ENCODE results near the gene BCAS4.

DNA sequence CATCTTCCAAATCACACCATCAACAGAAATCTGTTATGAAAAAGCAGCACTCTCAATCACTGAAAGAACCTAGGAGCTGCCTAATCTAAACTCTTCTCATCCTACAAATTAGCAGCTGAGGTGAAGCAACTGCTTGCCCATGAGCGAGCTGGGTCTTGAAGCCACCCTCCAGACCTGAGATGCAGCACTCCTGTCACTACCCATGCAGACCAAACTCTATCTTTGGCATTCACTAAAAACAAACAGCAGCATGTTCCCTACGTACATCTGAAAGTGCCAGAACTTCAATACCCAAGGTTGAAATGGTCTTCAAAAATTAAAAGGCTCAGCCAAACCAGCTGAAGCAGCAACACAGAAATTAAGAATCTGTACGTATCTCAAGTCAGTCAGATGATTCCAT lies 122.1 kb downstream of the BCAS4 start:
- TF ChIP-seq, protein P1, sequence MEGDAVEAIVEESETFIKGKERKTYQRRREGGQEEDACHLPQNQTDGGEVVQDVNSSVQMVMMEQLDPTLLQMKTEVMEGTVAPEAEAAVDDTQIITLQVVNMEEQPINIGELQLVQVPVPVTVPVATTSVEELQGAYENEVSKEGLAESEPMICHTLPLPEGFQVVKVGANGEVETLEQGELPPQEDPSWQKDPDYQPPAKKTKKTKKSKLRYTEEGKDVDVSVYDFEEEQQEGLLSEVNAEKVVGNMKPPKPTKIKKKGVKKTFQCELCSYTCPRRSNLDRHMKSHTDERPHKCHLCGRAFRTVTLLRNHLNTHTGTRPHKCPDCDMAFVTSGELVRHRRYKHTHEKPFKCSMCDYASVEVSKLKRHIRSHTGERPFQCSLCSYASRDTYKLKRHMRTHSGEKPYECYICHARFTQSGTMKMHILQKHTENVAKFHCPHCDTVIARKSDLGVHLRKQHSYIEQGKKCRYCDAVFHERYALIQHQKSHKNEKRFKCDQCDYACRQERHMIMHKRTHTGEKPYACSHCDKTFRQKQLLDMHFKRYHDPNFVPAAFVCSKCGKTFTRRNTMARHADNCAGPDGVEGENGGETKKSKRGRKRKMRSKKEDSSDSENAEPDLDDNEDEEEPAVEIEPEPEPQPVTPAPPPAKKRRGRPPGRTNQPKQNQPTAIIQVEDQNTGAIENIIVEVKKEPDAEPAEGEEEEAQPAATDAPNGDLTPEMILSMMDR (IDR thresholded peaks at IDR 0.05): no peak
- no peak for TF ChIP-seq POLR2A (IDR thresholded peaks at IDR 0.05)
